ENCODE measurements around the gene PRSS38.

PRSS38 gene

GRCh38 chr1:227767401-227768124, 47.9 kb upstream of the PRSS38 start:
- Histone ChIP-seq H3K27me3 (ENCODE audit: insufficient read depth, poor library complexity, severe bottlenecking) (no peaks in the 10 kb centered on the region), H3K4me3 (replicated peaks; ENCODE audit: insufficient read depth, low read length) (no peak overlapping the region), H3K27ac (replicated peaks) (no peak overlapping the region)
- no peak for DNase-seq (ENCODE audit: low read depth in 1 of 2, low spot score in 1 of 2)
- TF ChIP-seq, protein P1, sequence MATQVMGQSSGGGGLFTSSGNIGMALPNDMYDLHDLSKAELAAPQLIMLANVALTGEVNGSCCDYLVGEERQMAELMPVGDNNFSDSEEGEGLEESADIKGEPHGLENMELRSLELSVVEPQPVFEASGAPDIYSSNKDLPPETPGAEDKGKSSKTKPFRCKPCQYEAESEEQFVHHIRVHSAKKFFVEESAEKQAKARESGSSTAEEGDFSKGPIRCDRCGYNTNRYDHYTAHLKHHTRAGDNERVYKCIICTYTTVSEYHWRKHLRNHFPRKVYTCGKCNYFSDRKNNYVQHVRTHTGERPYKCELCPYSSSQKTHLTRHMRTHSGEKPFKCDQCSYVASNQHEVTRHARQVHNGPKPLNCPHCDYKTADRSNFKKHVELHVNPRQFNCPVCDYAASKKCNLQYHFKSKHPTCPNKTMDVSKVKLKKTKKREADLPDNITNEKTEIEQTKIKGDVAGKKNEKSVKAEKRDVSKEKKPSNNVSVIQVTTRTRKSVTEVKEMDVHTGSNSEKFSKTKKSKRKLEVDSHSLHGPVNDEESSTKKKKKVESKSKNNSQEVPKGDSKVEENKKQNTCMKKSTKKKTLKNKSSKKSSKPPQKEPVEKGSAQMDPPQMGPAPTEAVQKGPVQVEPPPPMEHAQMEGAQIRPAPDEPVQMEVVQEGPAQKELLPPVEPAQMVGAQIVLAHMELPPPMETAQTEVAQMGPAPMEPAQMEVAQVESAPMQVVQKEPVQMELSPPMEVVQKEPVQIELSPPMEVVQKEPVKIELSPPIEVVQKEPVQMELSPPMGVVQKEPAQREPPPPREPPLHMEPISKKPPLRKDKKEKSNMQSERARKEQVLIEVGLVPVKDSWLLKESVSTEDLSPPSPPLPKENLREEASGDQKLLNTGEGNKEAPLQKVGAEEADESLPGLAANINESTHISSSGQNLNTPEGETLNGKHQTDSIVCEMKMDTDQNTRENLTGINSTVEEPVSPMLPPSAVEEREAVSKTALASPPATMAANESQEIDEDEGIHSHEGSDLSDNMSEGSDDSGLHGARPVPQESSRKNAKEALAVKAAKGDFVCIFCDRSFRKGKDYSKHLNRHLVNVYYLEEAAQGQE (IDR thresholded peaks at IDR 0.05; ENCODE audit: insufficient replicate concordance, low read depth), result no peak
- TF ChIP-seq SPI1 (IDR thresholded peaks at IDR 0.05; ENCODE audit: borderline replicate concordance, low read depth) (peak; percentile 21; the same call in 1 of the 2 replicates), POLR2AphosphoS5 (IDR thresholded peaks at IDR 0.05; ENCODE audit: low read depth) (no peak)

- TF ChIP-seq POLR2AphosphoS5 (IDR thresholded peaks at IDR 0.05; ENCODE audit: low read depth), result no peak
- TF ChIP-seq GABPA (IDR thresholded peaks at IDR 0.05; ENCODE audit: low read depth), result no peak
- TF ChIP-seq, protein P1 (IDR thresholded peaks at IDR 0.05; ENCODE audit: insufficient replicate concordance, low read depth), result no peak
- TF ChIP-seq SPI1 (IDR thresholded peaks at IDR 0.05; ENCODE audit: borderline replicate concordance, low read depth), result no peak
- TF ChIP-seq CTCF (IDR thresholded peaks at IDR 0.05; ENCODE audit: insufficient read depth, low read length), result no peak
- no peak overlapping the region for H3K27ac ChIP-seq (replicated peaks)
- H3K27me3 ChIP-seq (ENCODE audit: insufficient read depth, poor library complexity, severe bottlenecking), result no peaks in the 10 kb centered on the region
- no peak for DNase-seq (ENCODE audit: low read depth in 1 of 2, low spot score in 1 of 2)
- H3K4me3 ChIP-seq (replicated peaks; ENCODE audit: insufficient read depth, low read length), result no peak overlapping the region
These were observed 47.4 kb upstream of the PRSS38 start for GRCh38 chr1:227768125-227768439.

GRCh38 chr1:227768640-227769039, 46.8 kb upstream of the PRSS38 start:
- no peak overlapping the region for H3K27ac ChIP-seq (replicated peaks)
- no peaks in the 10 kb centered on the region for H3K27me3 ChIP-seq (ENCODE audit: insufficient read depth, poor library complexity, severe bottlenecking)
- no peak for DNase-seq (ENCODE audit: low read depth in 1 of 2, low spot score in 1 of 2)
- TF ChIP-seq POLR2AphosphoS5 (IDR thresholded peaks at IDR 0.05; ENCODE audit: low read depth) (no peak), GABPA (IDR thresholded peaks at IDR 0.05; ENCODE audit: low read depth) (no peak), SPI1 (IDR thresholded peaks at IDR 0.05; ENCODE audit: borderline replicate concordance, low read depth) (no peak), CTCF (IDR thresholded peaks at IDR 0.05; ENCODE audit: insufficient read depth, low read length) (no peak)
- TF ChIP-seq, protein P1 (IDR thresholded peaks at IDR 0.05; ENCODE audit: insufficient replicate concordance, low read depth), result no peak
- H3K4me3 ChIP-seq (replicated peaks; ENCODE audit: insufficient read depth, low read length), result no peak overlapping the region
